Measurements from ENCODE around the gene EML5. TPM values are rescaled to one million over a fixed set of nuclear protein-coding genes. Genes with fewer than 3 reads are reported as not detected.

Gene EML5
- total and polyA plus RNA-seq, 2 donors (not counting 3 experiments of a cell fraction or from before 2014, with no cell fraction given), result not detected

- intact Hi-C loops (cut with micrococcal nuclease), result no loop called here
- no peaks in the 10 kb centered on the region for H3K9me3 ChIP-seq (replicated peaks; ENCODE audit: control insufficient read depth, insufficient read depth, low read length)
- H3K9me1 ChIP-seq (replicated peaks; ENCODE audit: control insufficient read depth, extremely low read depth, insufficient read depth, low read length), result no peaks in the 10 kb centered on the region
- no TSS peak for BruUV-seq (replicated peaks)
- H3K27me3 ChIP-seq (ENCODE audit: control insufficient read depth in 2 of 2, insufficient read depth in 2 of 2, low read length in 2 of 2), result no peaks in the 10 kb centered on the region
- TF ChIP-seq EZH2 (IDR thresholded peaks at IDR 0.05; ENCODE audit: borderline replicate concordance, low read depth, low read length, severe bottlenecking) (no peak), CTCF (IDR thresholded peaks at IDR 0.05; ENCODE audit: extremely low read depth in 1 of 2, insufficient read depth in 1 of 2, low read depth in 1 of 2, low read length in 2 of 2) (no peak)
- TF ChIP-seq, protein P1, sequence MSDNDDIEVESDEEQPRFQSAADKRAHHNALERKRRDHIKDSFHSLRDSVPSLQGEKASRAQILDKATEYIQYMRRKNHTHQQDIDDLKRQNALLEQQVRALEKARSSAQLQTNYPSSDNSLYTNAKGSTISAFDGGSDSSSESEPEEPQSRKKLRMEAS (IDR thresholded peaks at IDR 0.05; ENCODE audit: insufficient read depth, insufficient read length), result no peak
- no peak overlapping the region for H2AFZ ChIP-seq (ENCODE audit: low read depth, low read length)
- no peak overlapping the region for H3K9ac ChIP-seq (replicated peaks; ENCODE audit: extremely low read depth, insufficient read depth, low read length)
- H3K4me3 ChIP-seq (replicated peaks in 1 of 3; ENCODE audit: insufficient read depth in 1 of 3, low read depth in 1 of 3, low read length in 3 of 3), result no peak overlapping the region
- FAIRE-seq (no peak), DNase-seq (ENCODE audit: low read depth, low spot score) (no peak)
- peaks cover 25 to 28% of the 10 kb centered on the region in 2 experiments for H3K36me3 ChIP-seq (ENCODE audit: control insufficient read depth in 2 of 2, extremely low read depth in 1 of 2, insufficient read depth in 2 of 2, low read length in 2 of 2)
- dilution Hi-C loops (cut with MboI; ENCODE audit: extremely low pct_ligation_motif_present, low sequenced_read_pairs), result no loop called here
- H3K4me2 ChIP-seq (ENCODE audit: insufficient read depth, low read length), result no peak overlapping the region
- POLR2A ChIA-PET, result no interaction called here
- H3K79me2 ChIP-seq (ENCODE audit: control insufficient read depth, insufficient read depth, low read length), result no peaks in the 10 kb centered on the region
- H4K20me1 ChIP-seq (replicated peaks; ENCODE audit: control insufficient read depth, extremely low read depth, insufficient read depth, low read length), result no peaks in the 10 kb centered on the region
- H3K27ac ChIP-seq (ENCODE audit: insufficient read depth, low read depth, low read length), result no peak overlapping the region
- CTCF ChIA-PET, result interaction anchor here (1.5 to 2.2 kb wide), 3 partner anchors 8 to 14 kb away, joined by 3 to 6 read pairs (median 3); no protein-coding TSS in a partner anchor
- H3K4me1 ChIP-seq (ENCODE audit: control insufficient read depth, extremely low read depth, insufficient read depth, low read length), result no peaks in the 10 kb centered on the region
These were observed 188.5 kb downstream of the EML5 start for GRCh38 chr14:88604212-88604611.

DNA sequence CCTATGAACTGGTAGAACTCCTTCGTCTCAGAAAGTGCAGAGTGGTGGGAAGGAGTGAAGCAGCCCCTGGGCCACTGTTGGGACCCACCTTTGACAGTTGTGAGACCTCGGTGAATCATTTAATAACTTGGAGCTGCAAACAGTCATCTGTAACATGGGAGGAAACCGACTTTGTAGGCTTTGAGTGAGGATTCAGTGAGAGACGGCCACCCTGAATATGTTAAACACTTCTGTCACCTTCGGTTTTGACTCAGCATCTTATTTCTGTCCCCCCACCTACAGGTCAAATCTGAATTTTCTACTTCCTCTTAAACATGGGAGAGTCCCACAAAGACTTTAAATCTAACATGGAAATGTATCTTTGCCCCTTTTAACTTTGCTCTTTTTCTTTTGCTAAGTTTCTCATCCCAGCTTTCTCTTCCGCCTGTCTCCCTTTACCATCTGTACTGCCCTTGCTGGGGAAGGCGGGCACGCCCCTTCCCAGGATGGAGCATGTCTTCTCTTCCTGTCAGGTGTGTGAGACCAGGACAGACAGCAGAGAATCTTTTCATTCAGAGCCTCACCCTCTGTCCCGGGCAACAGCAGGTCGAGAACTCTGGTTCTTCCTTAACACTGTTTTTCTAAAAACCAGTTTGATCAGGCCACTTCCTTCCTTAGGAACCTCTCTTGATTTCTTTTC, 192.9 kb downstream of the EML5 start:
- H3K9ac ChIP-seq (replicated peaks; ENCODE audit: extremely low read depth, insufficient read depth, low read length), result no peak overlapping the region
- dilution Hi-C loops (cut with MboI; ENCODE audit: extremely low pct_ligation_motif_present, low sequenced_read_pairs), result no loop called here
- H2AFZ ChIP-seq (ENCODE audit: low read depth, low read length), result no peak overlapping the region
- DNase-seq (ENCODE audit: low read depth, low spot score) (no peak), FAIRE-seq (no peak)
- H3K4me3 ChIP-seq (replicated peaks in 1 of 3; ENCODE audit: insufficient read depth in 1 of 3, low read depth in 1 of 3, low read length in 3 of 3), result no peak overlapping the region
- H3K9me1 ChIP-seq (replicated peaks; ENCODE audit: control insufficient read depth, extremely low read depth, insufficient read depth, low read length), result no peaks in the 10 kb centered on the region
- no peak overlapping the region for H3K27ac ChIP-seq (ENCODE audit: insufficient read depth, low read depth, low read length)
- TF ChIP-seq, protein P1 (IDR thresholded peaks at IDR 0.05; ENCODE audit: insufficient read depth, insufficient read length), result no peak
- no peak for TF ChIP-seq CTCF (IDR thresholded peaks at IDR 0.05; ENCODE audit: extremely low read depth in 1 of 2, insufficient read depth in 1 of 2, low read depth in 1 of 2, low read length in 2 of 2)
- no peak for TF ChIP-seq EZH2 (IDR thresholded peaks at IDR 0.05; ENCODE audit: borderline replicate concordance, low read depth, low read length, severe bottlenecking)
- no peak for TF ChIP-seq JUN (IDR thresholded peaks at IDR 0.05; ENCODE audit: borderline replicate concordance, insufficient read depth, insufficient read length, low read depth)
- TF ChIP-seq POLR2AphosphoS5 (IDR thresholded peaks at IDR 0.05; ENCODE audit: insufficient read depth, low read depth, low read length), result no peak
- TF ChIP-seq FOS (IDR thresholded peaks at IDR 0.05; ENCODE audit: borderline replicate concordance, insufficient read depth, low read length), result no peak
- no peak for TF ChIP-seq MYC (IDR thresholded peaks at IDR 0.05; ENCODE audit: low read depth, low read length)
- TF ChIP-seq GATA2 (IDR thresholded peaks at IDR 0.05; ENCODE audit: insufficient read depth, insufficient read length, low read depth, low read length), result no peak
- H3K27me3 ChIP-seq (ENCODE audit: control insufficient read depth in 2 of 2, insufficient read depth in 2 of 2, low read length in 2 of 2), result no peaks in the 10 kb centered on the region
- intact Hi-C loops (cut with micrococcal nuclease), result no loop called here
- H3K4me2 ChIP-seq (ENCODE audit: insufficient read depth, low read length), result no peak overlapping the region
- ChIA-PET CTCF (interaction anchor here (0.7 kb wide), 1 partner anchor 20 kb away, joined by 3 read pairs; no protein-coding TSS in a partner anchor), POLR2A (no interaction called here)
- no peaks in the 10 kb centered on the region for H3K79me2 ChIP-seq (ENCODE audit: control insufficient read depth, insufficient read depth, low read length)
- H4K20me1 ChIP-seq (replicated peaks; ENCODE audit: control insufficient read depth, extremely low read depth, insufficient read depth, low read length), result no peaks in the 10 kb centered on the region
- BruUV-seq (replicated peaks), result no TSS peak
- H3K4me1 ChIP-seq (ENCODE audit: control insufficient read depth, extremely low read depth, insufficient read depth, low read length), result no peaks in the 10 kb centered on the region
- peaks cover 29 to 35% of the 10 kb centered on the region in 2 experiments for H3K36me3 ChIP-seq (ENCODE audit: control insufficient read depth in 2 of 2, extremely low read depth in 1 of 2, insufficient read depth in 2 of 2, low read length in 2 of 2)
- H3K9me3 ChIP-seq (replicated peaks; ENCODE audit: control insufficient read depth, insufficient read depth, low read length), result no peaks in the 10 kb centered on the region

Measured in endothelial cell of umbilical vein (primary cell).